Trophoblast cell (in vitro differentiated cells and primary cell): Measurements from ENCODE around the gene YES1.
"Not testable (repeated sequence)": the region's sequence is repeated elsewhere in the genome, so short reads cannot be mapped to it uniquely, and the experiment has no call there.

Experiments
- DNase-seq, 2 donors: peaks; one replicate each; pipeline ENCODE4 v3.0.0-alpha.2; 2016
- H2AFZ ChIP-seq: 2 replicates; pipeline ENCODE4 v1.6.1; 2013; ENCODE audit warnings: low read length, moderate library complexity, mild to moderate bottlenecking; ENCODE audit not compliant: insufficient read depth, poor library complexity
- H2AK5ac ChIP-seq: 2 replicates; pipeline ENCODE4 v1.6.1; 2013; ENCODE audit warnings: mild to moderate bottlenecking, low read length
- H2BK120ac ChIP-seq: 2 replicates; pipeline ENCODE4 v1.6.1; 2013; ENCODE audit warnings: low read length, mild to moderate bottlenecking, moderate library complexity; ENCODE audit not compliant: insufficient read depth, poor library complexity
- H2BK12ac ChIP-seq: 2 replicates; pipeline ENCODE4 v1.6.1; 2013; ENCODE audit warnings: mild to moderate bottlenecking, low read length, moderate library complexity
- H2BK5ac ChIP-seq: 2 replicates; pipeline ENCODE4 v1.6.1; 2013; ENCODE audit warnings: low read length, low read depth, moderate library complexity, mild to moderate bottlenecking; ENCODE audit not compliant: poor library complexity
- H3K14ac ChIP-seq: 2 replicates; pipeline ENCODE4 v1.6.1; 2013; ENCODE audit warnings: mild to moderate bottlenecking, low read length
- H3K18ac ChIP-seq: 2 replicates; pipeline ENCODE4 v1.6.1; 2013; ENCODE audit warnings: mild to moderate bottlenecking, low read length
- H3K23ac ChIP-seq: 2 replicates; pipeline ENCODE4 v1.6.1; 2013; ENCODE audit warnings: low read length
- H3K27ac ChIP-seq: 2 replicates; pipeline ENCODE4 v1.5.1; 2013; ENCODE audit warnings: low read depth, mild to moderate bottlenecking, inconsistent platforms, low read length, moderate library complexity
- H3K27me3 ChIP-seq: 2 replicates; pipeline ENCODE4 v1.6.1; 2013; ENCODE audit warnings: inconsistent platforms, mild to moderate bottlenecking, low read length, moderate library complexity; ENCODE audit not compliant: insufficient read depth
- H3K36me3 ChIP-seq, 2 experiments: 1 replicate in 1 of 2; 2 replicates in 1 of 2; pipeline ENCODE4 v1.6.1; 2013; ENCODE audit warnings: low read length in 2 of 2, mild to moderate bottlenecking in 2 of 2, moderate library complexity in 1 of 2; ENCODE audit not compliant: insufficient read depth in 2 of 2, control insufficient read depth in 1 of 2
- H3K4ac ChIP-seq: 2 replicates; pipeline ENCODE4 v1.6.1; 2013; ENCODE audit warnings: low read depth, mild to moderate bottlenecking, low read length, moderate library complexity
- H3K4me1 ChIP-seq, 2 experiments: 1 replicate in 1 of 2; 2 replicates in 1 of 2; pipeline ENCODE4 v1.6.1; 2013; ENCODE audit warnings: low read length in 2 of 2, mild to moderate bottlenecking in 2 of 2, moderate library complexity in 1 of 2; ENCODE audit not compliant: insufficient read depth in 2 of 2, control insufficient read depth in 1 of 2
- H3K4me2 ChIP-seq: 2 replicates; pipeline ENCODE4 v1.6.1; 2013; ENCODE audit warnings: inconsistent platforms, mild to moderate bottlenecking, low read length, moderate library complexity
- H3K4me3 ChIP-seq: 2 replicates; pipeline ENCODE4 v1.5.1; 2013; ENCODE audit warnings: mild to moderate bottlenecking, low read depth, low read length, inconsistent platforms
- H3K79me1 ChIP-seq: one replicate; pipeline ENCODE4 v1.6.1; 2013; ENCODE audit warnings: low read length
- H3K79me2 ChIP-seq: 2 replicates; pipeline ENCODE4 v1.6.1; 2013; ENCODE audit warnings: low read length, mild to moderate bottlenecking; ENCODE audit not compliant: control insufficient read depth, insufficient read depth, poor library complexity
- H3K9ac ChIP-seq: 2 replicates; pipeline ENCODE4 v1.6.1; 2013; ENCODE audit warnings: mild to moderate bottlenecking, low read length
- H3K9me3 ChIP-seq: 2 replicates; pipeline ENCODE4 v1.6.1; 2013; ENCODE audit warnings: low read depth, mild to moderate bottlenecking, control low read depth, inconsistent platforms, low read length; ENCODE audit not compliant: insufficient read depth
- H4K12ac ChIP-seq: 2 replicates; pipeline ENCODE4 v1.6.1; 2013; ENCODE audit warnings: low read depth, mild to moderate bottlenecking, low read length, moderate library complexity
- H4K8ac ChIP-seq: 2 replicates; pipeline ENCODE4 v1.6.1; 2013; ENCODE audit warnings: low read depth, mild to moderate bottlenecking, low read length, moderate library complexity
- H4K91ac ChIP-seq: one replicate; pipeline ENCODE4 v1.6.1; 2013; ENCODE audit warnings: low read depth, mild to moderate bottlenecking, low read length, moderate library complexity
- WGBS: extraction: QIAGEN DNeasy Blood & Tissue Kit; methylation state at CpG from one replicate; pipeline ENCODE4 v1.1.7; 2013; ENCODE audit warnings: missing lambda C conversion rate; ENCODE audit not compliant: insufficient read length, insufficient coverage; ENCODE audit errors: extremely low coverage; 5-methylcytosine and 5-hydroxymethylcytosine counted together

YES1 gene

GRCh38 chr18:811182-811891 lies 705 bp downstream of the YES1 start:
- Histone ChIP-seq H3K36me3 (no peaks in the 10 kb centered on the region), H2AK5ac (no peak overlapping the region), H3K79me2 (peaks cover 18% of the 10 kb centered on the region), H3K79me1 (peaks cover 17% of the 10 kb centered on the region), H3K9ac (peak overlapping the region; percentile 89), H4K12ac (peak overlapping the region; percentile 88), H3K27ac (peak overlapping the region; percentile 88), H2AFZ (peak overlapping the region; percentile 48), H3K4ac (peak overlapping the region; percentile 84), H3K23ac (no peak overlapping the region), H2BK120ac (peak overlapping the region; percentile 94), H3K4me2 (peak overlapping the region; percentile 74), H2BK5ac (peak overlapping the region; percentile 37), H3K27me3 (no peaks in the 10 kb centered on the region), H3K9me3 (no peaks in the 10 kb centered on the region), H2BK12ac (no peak overlapping the region), H3K4me3 (peak overlapping the region; percentile 99), H3K18ac (peak overlapping the region; percentile 55), H4K91ac (peak overlapping the region; percentile 28), H3K4me1 (peaks cover 3 to 7% of the 10 kb centered on the region in 2 experiments), H3K14ac (peak overlapping the region; percentile 62), H4K8ac (peak overlapping the region; percentile 32)
- peak in 1 of 2 donors; percentile 32 for DNase-seq
- no CpG with 5 or more reads among the region's 30 CpGs for WGBS

DNA sequence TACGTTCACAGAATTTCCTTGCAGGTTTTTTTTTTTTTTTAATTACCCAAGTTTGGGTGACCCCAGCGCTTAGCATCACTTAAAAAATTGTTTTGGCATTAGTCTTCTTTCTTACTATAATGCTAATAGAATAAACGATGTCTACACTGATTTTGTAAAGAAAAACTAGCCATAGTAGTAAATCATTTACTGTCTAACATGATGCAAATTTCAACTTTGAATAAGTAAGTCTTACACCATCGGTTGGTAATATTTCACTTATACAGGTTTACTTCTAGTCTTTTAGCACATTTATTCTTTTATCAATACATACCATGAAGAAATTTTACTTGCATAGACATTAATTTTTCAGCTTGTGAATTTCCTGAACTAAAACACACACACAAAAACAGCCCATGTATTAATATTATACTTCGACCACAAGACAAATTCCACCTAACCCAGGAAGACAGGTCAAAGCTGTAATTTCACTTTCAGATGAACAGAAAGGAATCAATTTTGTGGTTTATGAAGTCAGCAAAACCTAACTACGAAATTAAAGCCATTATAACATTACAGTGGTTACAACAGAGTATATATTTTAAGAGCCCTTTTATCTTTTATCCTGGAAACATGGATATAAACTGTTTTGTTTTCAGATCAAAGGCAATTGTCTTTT lies 1.9 kb downstream of the YES1 start:
- no CpG with 5 or more reads among the region's 6 CpGs for WGBS
- H3K9ac ChIP-seq: no peak overlapping the region
- no peak overlapping the region for H3K18ac ChIP-seq
- no peak overlapping the region for H3K4me3 ChIP-seq
- no peak overlapping the region for H3K4me2 ChIP-seq
- no peak overlapping the region for H2AK5ac ChIP-seq
- no peak for DNase-seq
- H3K27me3 ChIP-seq: no peaks in the 10 kb centered on the region
- H3K23ac ChIP-seq: no peak overlapping the region
- peaks cover 3 to 7% of the 10 kb centered on the region in 2 experiments for H3K4me1 ChIP-seq
- no peak overlapping the region for H2BK120ac ChIP-seq
- H3K4ac ChIP-seq: no peak overlapping the region
- H3K14ac ChIP-seq: no peak overlapping the region
- H3K36me3 ChIP-seq: no peaks in the 10 kb centered on the region
- no peak overlapping the region for H2BK5ac ChIP-seq
- H3K9me3 ChIP-seq: no peaks in the 10 kb centered on the region
- no peak overlapping the region for H4K12ac ChIP-seq
- H2AFZ ChIP-seq: no peak overlapping the region
- H4K8ac ChIP-seq: no peak overlapping the region
- H4K91ac ChIP-seq: no peak overlapping the region
- H3K79me2 ChIP-seq: peaks cover 18% of the 10 kb centered on the region
- no peak overlapping the region for H2BK12ac ChIP-seq
- no peak overlapping the region for H3K27ac ChIP-seq
- H3K79me1 ChIP-seq: peaks cover 17% of the 10 kb centered on the region

DNA sequence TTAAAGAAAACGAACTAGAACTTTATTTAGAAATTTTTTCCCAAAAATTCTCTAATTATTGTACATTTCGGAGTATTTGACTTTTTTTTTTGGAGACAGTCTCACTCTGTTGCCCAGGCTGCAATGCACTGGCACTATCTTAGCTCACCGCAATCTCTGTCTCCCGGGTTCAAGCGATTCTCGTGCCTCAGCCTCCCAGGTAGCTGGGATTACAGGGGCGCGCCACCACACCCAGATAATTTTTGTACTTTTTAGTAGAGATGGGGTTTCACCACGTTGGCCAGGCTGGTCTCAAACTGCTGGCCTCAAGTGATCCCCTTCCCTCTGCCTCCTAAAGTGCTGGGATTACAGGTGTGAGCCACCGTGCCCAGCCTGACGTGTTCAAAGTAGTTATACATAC lies 2.8 kb downstream of the YES1 start:
- not testable (repeated sequence) for H2BK12ac ChIP-seq, H3K9ac ChIP-seq, H2AFZ ChIP-seq, H3K4me2 ChIP-seq, H2AK5ac ChIP-seq, H3K4me3 ChIP-seq, H3K14ac ChIP-seq, H4K12ac ChIP-seq, H2BK120ac ChIP-seq, H4K91ac ChIP-seq, H3K27ac ChIP-seq, H3K9me3 ChIP-seq, H3K23ac ChIP-seq, DNase-seq, H3K36me3 ChIP-seq, H3K18ac ChIP-seq, H3K4me1 ChIP-seq, H3K27me3 ChIP-seq, H2BK5ac ChIP-seq, H4K8ac ChIP-seq
- WGBS: no CpG with 5 or more reads among the region's 11 CpGs
- Histone ChIP-seq H3K4ac (peak overlapping the region; percentile 95), H3K79me2 (peaks cover 18% of the 10 kb centered on the region), H3K79me1 (peaks cover 17% of the 10 kb centered on the region)

DNA sequence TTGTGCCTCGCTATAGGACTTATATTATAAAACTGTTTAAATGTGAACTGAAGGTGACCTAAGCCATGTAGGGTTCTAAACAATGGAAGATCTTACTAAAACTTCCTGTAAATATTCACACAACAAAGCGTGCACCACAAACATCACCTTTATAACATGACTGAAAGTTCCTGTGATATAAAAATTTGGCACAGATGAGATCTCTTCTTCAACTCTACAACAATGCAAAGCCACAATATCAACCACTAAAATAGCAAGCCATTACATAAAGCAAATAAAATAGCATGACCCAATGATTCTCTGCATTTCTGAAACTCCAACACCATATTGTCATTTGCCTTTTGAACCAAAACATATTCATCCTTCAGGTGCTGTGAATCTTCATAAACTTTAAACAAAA lies 3.5 kb downstream of the YES1 start:
- Histone ChIP-seq H2AFZ (no peak overlapping the region), H4K8ac (no peak overlapping the region), H3K4ac (no peak overlapping the region), H3K4me1 (peaks cover 3 to 7% of the 10 kb centered on the region in 2 experiments), H3K36me3 (no peaks in the 10 kb centered on the region), H2BK5ac (no peak overlapping the region), H2BK12ac (no peak overlapping the region), H4K12ac (no peak overlapping the region), H2AK5ac (no peak overlapping the region), H3K14ac (no peak overlapping the region), H3K27me3 (no peaks in the 10 kb centered on the region), H3K4me3 (no peak overlapping the region), H3K18ac (no peak overlapping the region), H3K9me3 (no peaks in the 10 kb centered on the region), H2BK120ac (no peak overlapping the region), H3K4me2 (no peak overlapping the region), H3K9ac (no peak overlapping the region), H3K79me2 (peaks cover 18% of the 10 kb centered on the region), H3K23ac (no peak overlapping the region), H3K79me1 (peaks cover 17% of the 10 kb centered on the region), H3K27ac (no peak overlapping the region), H4K91ac (no peak overlapping the region)
- no CpG with 5 or more reads among the region's 2 CpGs for WGBS
- DNase-seq: no peak
